Liver (tissue), 2 donors: Measurements from ENCODE around the gene SMIM29.

ENCODE experiments used
- FOXA1 ChIP-seq: IDR thresholded peaks from 2 replicates; pipeline ENCODE4 v1.6.1; 2016; ENCODE audit warnings: antibody characterized with exemption
- HNF4G ChIP-seq: IDR thresholded peaks from 2 replicates; pipeline ENCODE4 v1.6.1; 2016; ENCODE audit warnings: antibody characterized with exemption
- donor health status: healthy.

GRCh38 chr6:34205466-34205865 lies 43.3 kb downstream of the SMIM29 start:
- TF ChIP-seq FOXA1 (no peak), HNF4G (no peak)
